ENCODE measurements around the gene RBMY1E. TPM values are rescaled to one million over a fixed set of nuclear protein-coding genes. Genes with fewer than 3 reads are reported as not detected.
"Not testable (repeated sequence)": the region's sequence is repeated elsewhere in the genome, so short reads cannot be mapped to it uniquely, and the experiment has no call there.

The RBMY1E gene
- not detected for total RNA-seq

GRCh38 chrY:21917932-21918331, at the start of gene RBMY1E:
Gene RBMY1E (minus strand): TSS chrY:21918032. CDS start chrY:21916054, 1,978 bp downstream.
- intact Hi-C loops (cut with DNase I); H3K9me3 ChIP-seq; H3K27ac ChIP-seq: not testable (repeated sequence)

GRCh38 chrY:21894426-21894825, 23.4 kb downstream of the RBMY1E start, which contains the start of gene RBMY1D:
Gene RBMY1D (minus strand): TSS chrY:21894526. CDS start chrY:21892513, 2,013 bp downstream.
- H3K27ac ChIP-seq; H3K36me3 ChIP-seq; H3K4me3 ChIP-seq; H3K27me3 ChIP-seq; intact Hi-C loops (cut with DNase I); H3K9me3 ChIP-seq; H3K4me1 ChIP-seq; DNase-seq (ENCODE audit: extremely low spot score in 2 of 2): not testable (repeated sequence)

More at GRCh38 chrY:21917932-21918331, at the start of gene RBMY1E:
- not testable (repeated sequence) for H3K36me3 ChIP-seq; H3K27me3 ChIP-seq; H3K4me3 ChIP-seq; H3K4me1 ChIP-seq; DNase-seq (ENCODE audit: extremely low spot score in 2 of 2)

- H3K27ac ChIP-seq; H3K27me3 ChIP-seq; H3K36me3 ChIP-seq; DNase-seq (ENCODE audit: extremely low spot score in 2 of 2); H3K4me3 ChIP-seq; H3K9me3 ChIP-seq; H3K4me1 ChIP-seq; intact Hi-C loops (cut with DNase I): not testable (repeated sequence)
Observed at GRCh38 chrY:21869407-21870076, 48.3 kb downstream of the RBMY1E start.

Other genes starting within 250 kb of the RBMY1E start
- gene RBMY1D, start 23.5 kb downstream of the RBMY1E start, total RNA-seq: not detected